Measurements from ENCODE around the gene OAF.

DNA sequence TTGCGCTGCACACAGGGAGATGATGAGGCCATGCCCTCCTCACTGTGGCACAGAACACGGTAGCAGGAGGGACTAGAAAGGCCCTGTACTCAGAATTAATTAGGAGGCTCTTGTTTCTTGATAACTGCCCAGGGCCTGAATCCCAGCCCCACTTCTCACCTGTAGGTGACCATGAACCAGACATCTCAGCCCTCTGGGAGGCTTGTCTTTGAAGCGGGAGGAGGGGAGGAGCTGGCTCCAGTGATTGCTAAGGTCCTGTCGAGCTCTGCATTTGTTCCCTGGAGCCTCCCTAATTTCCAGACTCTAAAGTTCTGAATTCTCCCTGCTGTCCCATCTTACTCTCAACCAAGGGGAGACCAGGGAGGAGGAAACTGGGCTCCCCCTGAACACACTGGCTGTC is 19.8 kb upstream of the OAF start:
- TF ChIP-seq CTCF (IDR thresholded peaks at IDR 0.05; ENCODE audit: insufficient read depth, low read length), result no peak
- TF ChIP-seq, protein P1, sequence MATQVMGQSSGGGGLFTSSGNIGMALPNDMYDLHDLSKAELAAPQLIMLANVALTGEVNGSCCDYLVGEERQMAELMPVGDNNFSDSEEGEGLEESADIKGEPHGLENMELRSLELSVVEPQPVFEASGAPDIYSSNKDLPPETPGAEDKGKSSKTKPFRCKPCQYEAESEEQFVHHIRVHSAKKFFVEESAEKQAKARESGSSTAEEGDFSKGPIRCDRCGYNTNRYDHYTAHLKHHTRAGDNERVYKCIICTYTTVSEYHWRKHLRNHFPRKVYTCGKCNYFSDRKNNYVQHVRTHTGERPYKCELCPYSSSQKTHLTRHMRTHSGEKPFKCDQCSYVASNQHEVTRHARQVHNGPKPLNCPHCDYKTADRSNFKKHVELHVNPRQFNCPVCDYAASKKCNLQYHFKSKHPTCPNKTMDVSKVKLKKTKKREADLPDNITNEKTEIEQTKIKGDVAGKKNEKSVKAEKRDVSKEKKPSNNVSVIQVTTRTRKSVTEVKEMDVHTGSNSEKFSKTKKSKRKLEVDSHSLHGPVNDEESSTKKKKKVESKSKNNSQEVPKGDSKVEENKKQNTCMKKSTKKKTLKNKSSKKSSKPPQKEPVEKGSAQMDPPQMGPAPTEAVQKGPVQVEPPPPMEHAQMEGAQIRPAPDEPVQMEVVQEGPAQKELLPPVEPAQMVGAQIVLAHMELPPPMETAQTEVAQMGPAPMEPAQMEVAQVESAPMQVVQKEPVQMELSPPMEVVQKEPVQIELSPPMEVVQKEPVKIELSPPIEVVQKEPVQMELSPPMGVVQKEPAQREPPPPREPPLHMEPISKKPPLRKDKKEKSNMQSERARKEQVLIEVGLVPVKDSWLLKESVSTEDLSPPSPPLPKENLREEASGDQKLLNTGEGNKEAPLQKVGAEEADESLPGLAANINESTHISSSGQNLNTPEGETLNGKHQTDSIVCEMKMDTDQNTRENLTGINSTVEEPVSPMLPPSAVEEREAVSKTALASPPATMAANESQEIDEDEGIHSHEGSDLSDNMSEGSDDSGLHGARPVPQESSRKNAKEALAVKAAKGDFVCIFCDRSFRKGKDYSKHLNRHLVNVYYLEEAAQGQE (IDR thresholded peaks at IDR 0.05; ENCODE audit: insufficient replicate concordance, low read depth), result no peak
